Measurements from ENCODE around the gene ENAH.

GRCh38 chr1:225449261-225449660 is 203.7 kb downstream of the ENAH start:
- no peak for TF ChIP-seq CTCF (IDR thresholded peaks at IDR 0.05; ENCODE audit: insufficient read depth, low read length)
- TF ChIP-seq POLR2AphosphoS5 (IDR thresholded peaks at IDR 0.05; ENCODE audit: low read depth) = no peak
- no peak for TF ChIP-seq GABPA (IDR thresholded peaks at IDR 0.05; ENCODE audit: low read depth)
- no peak for TF ChIP-seq SPI1 (IDR thresholded peaks at IDR 0.05; ENCODE audit: borderline replicate concordance, low read depth)

Measured in HL-60 (cell line).